ENCODE data around the gene TRAM2.

The TRAM2 gene

DNA sequence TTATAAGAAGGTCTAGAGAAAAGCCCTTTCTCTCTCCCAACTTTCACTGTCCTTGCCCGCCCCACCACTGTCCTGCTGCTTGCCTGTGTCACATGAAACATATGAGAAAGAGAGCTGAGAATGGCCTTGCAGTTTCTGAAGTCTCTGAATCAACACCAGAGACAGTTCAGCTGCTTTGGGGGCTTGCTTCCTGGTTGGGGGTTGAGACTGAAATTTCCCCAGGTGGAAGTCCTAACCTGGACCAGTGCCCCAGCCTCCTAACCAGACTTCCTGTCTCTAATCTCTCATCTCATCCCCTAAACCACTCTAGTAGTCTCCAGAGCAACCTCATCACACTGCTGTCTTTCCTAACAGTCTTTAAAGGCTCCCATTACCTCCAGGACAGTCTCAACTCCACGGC lies 10.7 kb downstream of the TRAM2 start:
- no peak for DNase-seq

DNA sequence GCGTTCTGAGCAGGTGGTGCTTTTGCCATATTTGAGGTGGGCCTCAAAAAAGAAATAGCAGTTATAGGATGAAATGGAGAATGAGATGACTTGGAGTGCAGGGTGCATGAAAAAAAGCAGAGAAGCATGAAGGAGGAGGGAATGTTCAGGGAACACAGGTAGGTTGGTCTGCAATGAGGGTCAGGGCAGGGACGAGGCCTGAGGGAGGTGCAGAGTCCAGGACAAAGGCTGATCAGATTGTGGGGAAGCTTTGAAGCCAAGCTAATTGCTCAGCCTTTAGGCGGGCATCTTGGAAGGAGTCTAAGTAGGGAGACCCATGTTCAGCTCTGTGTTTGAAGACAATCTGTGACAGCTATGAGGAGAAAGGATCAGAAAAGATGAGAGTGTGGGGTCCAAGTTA lies 12.0 kb downstream of the TRAM2 start:
- DNase-seq = no peak

DNA sequence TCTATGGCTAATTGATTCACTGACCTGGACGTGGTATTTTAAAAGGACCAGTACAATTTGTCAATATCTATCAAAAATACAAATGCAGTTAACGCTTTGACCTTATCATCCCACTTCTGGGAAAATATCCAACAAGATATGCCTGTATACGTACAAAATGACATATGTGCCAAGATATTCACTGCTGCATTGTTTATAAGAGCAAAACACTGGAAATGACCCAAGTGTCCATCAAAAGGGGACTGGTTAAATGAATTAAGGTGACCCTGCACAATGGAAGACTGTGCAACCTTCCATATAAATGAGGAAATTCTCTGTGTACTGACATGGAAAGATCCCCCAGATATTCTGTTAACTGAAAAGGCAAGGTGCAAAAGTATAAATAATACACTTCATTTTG lies 13.9 kb downstream of the TRAM2 start:
- no peak for DNase-seq

DNA sequence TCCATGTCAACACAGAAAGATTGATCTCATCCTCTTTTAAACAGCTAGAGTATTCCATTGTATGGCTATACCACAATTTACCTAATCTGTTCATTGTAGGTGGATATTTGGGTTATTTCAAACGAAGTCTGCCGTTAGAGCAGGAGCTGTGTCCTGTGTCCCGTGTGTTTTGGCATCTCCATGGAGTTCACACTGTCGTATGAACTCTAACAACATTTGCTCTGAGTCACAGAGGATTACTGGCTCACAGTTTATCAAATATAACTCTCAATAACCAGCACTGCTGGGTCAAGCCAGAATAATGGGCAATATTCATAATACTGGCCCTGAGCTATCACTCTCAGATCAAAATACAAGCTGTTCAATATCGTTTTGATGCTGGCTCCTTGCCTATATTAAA lies 16.4 kb downstream of the TRAM2 start:
- no peak for DNase-seq

DNA sequence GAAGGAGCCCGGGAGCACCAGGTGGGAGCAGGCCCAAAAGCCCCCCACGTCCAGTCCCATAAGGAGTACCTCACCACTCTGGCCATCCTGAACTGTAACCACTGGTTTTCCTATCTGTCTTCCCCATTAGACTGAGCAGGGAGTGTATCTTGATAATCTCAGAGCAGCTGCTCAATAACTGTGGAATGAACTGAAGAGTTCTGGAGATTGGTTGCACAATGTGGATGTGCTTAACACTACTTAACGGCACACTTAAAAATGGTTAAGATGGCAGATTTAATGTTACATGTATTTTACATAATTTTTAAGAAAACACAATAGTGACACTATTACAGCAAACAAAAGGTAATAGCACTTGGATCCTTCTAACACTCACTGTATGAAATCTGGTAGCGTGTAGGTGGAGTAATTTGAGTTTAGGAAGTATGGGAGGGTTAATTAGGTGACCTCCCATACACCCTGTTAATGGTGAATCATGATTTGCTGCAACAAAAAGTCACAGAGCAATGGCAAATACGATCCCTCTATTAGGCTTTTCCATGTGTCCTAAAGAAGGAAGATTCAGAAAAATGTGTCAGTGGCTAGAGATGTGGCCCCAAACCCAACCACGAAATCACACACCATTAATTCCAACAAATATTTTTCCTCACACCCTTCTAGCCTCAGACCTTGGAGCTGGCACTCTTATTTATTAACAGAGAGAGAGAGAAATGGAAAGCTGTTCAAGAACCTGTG lies 18.4 kb downstream of the TRAM2 start:
- DNase-seq = no peak

DNA sequence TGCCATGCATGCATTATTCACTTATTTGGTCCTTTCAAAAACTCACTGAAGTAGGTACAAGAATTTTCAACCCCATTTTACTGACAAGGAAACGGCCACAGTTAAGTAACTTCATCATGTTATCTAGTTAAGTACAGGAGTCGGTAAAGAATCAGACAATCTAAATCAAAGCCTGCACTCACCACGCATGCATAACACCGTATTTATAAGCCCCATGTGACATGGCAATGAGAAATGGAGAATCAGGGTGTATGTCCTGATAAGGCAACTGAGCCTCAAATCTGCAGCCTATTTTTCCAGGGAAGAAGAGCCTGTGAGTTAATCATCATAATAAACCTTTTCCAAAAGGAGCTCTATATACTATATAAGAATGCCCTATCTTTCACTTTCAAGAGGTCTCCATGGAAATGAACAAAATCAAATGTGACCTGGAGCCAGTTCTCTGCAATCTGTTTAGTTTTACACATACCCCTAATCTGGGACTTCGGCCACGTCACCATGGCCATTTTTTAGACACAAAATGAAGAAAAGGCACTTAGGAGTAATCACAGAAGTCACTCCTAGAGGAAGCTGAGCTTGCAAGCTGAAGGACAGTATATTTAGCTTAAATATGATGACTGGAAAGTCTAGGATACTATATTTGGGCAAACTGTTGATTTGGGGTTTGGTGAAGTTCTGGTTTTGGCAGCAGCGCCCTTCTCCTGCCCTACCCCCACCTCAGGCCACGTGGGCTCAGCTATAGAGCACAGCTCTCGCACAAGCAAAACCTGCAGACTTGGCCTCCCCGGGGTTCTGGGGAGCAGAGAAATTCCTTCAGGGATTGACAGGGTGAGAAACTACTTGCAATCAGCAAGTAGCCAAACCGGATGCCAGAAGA lies 19.2 kb downstream of the TRAM2 start:
- no peak for DNase-seq

DNA sequence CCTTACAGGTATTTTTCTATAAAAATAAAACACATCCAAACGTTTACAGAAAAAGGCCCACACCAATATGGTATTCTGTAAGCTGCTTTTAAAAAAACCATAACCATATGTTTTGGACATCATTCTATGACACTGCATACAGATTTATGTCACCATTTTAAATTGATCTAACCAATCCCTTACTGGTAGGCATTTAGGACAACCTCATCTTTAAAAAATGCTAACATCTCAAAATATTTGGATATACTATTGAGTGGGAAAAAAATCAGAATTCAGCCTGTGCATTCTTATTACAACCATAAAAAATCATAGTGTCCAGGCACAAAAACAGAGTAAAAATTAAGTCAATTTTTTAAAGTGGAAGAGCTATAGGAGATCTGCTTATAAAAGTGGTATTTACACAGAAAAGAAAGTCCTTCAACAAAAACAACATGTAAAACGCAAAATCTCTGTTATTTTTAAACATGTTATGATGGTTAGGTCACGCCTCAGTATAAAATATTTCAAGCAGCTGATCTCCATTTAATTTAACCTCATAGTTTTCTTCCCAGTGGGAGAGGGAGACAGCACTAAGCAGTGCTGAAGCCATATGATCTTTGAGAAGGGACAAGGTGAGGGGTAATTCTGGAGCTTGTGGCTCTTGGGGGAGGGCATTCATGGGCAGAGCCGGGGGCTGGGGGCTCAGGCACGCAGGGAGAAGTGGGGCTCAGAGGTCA lies 21.2 kb downstream of the TRAM2 start:
- no peak for DNase-seq

DNA sequence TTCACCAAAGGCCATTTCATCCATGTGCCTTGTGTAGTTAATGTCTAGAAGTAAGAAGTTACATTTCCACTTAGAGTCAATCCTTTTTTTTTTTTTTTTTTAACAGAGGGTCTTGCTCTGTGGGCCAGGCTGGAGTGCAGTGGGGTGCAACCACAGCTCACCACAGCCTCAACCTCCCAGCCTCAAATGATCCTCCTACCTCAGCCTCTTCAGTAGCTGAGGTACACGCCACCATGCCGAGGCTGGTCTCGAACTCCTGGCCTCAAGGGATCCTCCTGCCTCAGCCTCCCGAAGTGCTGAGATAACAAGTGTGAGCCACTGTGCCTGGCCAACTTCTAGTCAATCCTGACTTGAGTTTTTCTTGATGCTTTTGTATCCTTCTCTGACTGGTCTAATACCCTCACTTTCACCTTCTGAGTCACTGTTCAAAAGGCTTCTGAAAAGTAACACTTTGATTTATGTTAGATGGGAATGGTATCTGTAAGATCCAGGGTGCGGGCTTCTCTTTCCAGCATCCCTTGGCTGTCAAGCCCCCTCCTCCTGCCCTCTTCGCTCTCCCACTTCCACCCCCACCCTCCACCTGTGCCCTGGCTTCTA lies 22.1 kb downstream of the TRAM2 start:
- DNase-seq = no peak

DNA sequence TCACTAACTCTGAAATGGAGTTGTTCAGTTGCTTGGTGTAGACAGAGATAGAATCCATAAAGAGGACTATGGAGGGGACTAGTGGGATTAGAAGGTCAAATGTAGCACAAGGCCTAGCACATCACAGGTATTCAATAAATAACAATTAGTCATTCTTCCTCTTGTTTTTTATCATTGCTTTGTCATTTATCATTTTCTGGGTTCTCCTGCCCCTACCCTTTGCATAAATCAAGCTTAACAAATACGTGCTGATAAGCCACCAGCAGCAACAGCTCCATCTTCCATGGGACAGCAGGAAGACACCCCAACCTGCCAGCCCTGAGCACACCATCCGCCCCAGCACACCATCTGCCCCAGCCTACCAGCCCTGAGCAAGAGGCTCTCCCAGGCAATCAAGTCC lies 23.1 kb downstream of the TRAM2 start:
- no peak for DNase-seq

DNA sequence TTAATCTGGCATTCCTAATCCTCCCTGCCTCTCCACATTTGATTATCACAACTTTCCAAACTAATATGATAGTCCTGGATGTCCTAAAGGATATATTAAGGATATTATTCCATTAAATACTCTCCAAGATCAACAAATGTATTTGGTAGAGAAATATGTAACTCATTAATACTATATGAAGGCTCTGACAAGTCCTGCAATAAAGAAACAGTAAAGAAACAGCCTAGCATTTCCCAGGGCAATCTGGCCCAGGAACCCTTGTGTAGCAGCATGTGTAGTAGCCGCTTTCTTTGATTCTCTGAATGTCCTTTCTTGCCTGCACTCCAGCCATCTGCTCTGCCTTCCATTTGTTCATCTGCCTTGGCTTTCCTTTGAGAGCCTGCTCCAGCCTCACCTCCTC lies 23.7 kb downstream of the TRAM2 start:
- DNase-seq = no peak

DNA sequence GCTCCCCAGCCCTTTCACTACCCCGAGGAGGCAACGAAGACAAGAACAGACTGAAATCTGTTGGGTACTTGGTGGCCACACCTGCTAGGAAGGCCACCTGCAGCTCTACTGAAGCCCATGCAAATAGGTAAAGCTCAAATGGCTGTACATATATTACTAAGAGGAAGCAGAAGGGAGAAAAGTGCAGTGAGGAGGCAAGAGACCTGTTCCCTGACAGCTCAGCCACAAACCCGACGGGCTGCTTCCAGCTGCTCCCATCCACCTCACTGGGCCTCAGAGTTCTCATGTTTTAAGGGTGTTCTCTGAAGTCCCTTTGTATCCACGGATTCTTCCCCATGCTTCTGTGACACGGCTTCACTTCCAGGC lies 24.6 kb downstream of the TRAM2 start:
- no peak for DNase-seq

DNA sequence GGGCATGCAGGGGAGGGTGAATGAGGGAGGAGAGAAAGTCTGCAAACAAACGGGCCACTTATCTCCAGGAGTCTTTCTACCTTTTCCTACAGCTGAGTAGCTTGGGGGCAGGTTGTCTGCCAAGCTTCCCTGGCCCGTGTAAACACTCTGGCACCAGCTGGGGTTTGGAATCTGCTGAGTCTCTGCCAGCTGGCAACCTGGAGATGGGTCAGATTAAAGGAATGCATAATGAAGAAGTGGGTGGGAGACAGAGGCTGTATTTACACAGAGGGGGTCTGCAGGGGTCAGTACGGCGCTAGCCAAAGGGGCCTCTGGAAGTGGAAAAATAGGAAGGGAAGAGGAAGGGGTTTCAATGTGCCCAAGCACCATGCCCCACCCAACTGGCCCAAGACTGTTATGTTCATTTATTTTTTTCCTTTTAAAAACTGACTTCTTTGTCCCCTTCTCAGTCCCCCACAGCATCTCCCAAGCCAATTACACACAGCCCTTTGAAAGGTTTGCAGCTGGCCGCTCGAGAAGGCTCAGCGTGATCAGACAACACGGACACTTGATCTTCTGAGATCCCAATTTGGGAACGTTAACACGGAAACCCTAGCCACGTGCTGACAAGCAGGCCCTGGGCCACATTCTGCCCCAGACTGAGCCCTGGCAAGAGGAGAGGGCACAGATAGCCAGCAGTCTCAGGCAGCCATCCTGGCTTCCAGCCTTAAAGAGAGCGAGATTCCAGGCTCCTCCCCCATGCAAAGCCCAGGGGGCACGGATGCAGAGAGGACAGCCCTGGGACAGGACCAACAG lies 25.2 kb downstream of the TRAM2 start:
- no peak for DNase-seq

DNA sequence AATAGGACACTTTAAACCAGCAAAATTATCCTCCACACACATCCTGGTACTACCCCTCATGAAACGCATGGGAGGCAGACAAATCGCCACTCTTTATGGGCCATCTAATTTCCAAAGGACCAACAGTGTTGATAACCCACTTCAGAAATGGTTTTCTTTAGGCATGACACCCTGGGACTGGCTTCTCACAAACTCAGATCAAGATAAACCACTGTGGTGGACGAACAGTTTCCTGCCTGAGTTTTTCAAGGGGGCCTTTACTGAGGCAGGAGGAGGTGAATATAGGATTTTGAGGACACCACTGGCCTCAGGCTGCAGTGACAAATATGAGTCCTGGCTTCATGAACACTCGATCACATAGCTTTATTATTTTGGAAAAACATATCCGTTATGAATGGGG lies 26.0 kb downstream of the TRAM2 start:
- no peak for DNase-seq

DNA sequence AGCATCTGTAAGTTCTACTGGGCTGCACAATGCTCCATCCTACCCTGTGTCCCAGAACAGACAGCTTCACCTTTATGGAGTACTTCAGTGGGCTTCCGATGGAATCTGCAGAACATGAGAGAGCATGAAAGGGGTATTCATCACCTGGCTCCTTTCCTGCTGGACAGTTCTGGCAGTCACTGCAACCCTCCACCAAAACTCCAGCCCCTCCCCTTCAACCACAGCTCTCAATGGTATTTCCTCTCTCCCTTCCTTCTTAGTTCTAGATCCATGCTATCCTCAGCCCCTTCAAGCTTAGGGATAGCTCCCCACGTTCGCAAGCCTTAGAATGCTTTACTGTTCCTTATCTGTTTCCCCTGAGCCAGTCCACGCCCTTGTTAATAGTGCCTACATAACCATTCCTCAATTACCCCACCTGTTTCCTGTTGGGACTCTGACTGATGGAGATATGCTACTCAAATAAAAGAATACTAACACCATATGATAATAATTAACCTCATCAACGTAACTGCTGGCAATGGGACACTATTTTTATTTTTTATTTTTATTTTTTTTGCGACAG lies 26.8 kb downstream of the TRAM2 start:
- no peak for DNase-seq

DNA sequence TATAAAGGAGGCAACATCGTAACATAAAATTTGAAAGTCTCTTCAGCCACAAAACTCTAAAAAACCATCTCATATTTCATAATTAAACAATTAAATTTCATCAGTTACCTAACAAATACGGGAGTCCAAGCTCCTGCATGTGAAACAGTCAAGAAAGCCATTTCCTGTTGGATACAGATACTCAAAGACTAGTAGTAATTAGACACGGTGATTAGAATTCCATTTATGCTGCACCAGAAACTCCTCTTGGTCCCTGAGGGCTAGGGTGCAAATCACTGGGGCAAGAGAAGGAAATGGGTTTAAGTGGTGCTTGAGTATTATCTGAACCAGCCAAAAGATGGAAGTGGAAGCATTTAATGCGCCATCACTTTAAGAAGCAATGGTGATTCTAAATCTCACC lies 27.4 kb downstream of the TRAM2 start:
- no peak for DNase-seq

DNA sequence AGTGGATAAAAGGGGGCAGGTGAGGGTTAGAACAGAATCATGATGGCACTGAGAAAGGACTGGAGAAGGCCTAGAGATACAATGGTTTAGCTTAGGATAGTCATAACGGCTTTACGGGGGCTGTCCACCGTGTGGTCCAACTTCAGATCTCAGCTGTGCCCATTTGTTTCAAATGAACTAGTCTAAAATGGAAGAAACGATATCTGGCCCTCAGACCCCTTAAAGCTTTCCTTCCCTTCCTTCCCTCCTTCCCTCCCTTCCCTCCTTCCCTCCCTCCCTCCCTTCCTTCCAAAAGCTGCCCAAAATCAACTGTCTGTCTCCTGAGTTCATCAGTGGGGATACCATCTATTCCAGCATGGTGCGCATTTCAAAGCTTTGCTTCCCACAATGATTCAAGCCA lies 27.9 kb downstream of the TRAM2 start:
- DNase-seq = no peak

DNA sequence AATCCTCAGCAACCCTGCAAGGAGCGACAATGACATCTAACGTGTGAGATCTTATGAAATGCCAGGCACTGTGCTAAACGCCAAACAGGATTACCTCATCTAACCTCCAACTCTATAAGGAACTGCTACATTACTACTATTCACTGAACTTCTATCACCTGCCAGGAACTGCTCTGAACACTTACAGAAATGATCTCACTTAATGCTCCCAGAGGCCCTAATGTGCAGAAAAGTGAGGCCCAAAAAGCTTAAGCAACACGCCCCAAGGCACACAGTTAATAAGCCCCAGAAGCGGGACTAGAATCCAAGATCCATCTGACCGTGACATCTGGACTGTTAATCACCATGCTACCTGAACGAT lies 28.5 kb downstream of the TRAM2 start:
- DNase-seq = no peak

DNA sequence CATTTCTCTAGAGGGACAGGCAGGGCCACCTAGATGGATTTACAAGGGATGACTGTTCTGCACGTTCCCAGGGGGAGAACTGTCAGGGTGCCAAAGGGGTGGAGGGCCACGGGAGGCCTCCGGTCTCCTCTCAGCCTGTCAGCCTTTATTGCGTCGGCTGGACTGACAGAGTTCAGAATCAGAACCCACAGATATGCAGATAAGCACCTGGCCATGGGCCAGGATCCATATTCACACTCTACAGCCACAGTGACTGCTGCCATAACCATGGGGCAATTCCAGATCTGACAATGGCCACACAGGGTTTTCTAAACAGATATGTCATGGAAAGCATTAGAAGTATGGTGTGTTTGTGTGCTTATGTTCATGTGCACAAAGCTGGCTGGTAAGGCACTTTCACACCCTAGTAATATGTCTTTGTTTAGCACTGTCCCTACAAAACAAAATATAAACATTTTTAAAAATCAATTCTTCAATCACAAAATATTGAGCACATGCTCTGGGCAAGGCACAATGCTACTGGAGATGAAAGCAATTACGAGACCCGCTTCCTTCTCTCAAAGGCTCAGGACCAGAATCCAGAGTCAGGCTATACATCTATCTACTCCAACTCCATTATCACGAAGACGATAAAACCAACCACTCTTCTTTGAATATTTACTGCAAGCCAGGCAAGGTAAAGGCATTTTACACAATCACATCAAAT lies 29.1 kb downstream of the TRAM2 start:
- no peak for DNase-seq

DNA sequence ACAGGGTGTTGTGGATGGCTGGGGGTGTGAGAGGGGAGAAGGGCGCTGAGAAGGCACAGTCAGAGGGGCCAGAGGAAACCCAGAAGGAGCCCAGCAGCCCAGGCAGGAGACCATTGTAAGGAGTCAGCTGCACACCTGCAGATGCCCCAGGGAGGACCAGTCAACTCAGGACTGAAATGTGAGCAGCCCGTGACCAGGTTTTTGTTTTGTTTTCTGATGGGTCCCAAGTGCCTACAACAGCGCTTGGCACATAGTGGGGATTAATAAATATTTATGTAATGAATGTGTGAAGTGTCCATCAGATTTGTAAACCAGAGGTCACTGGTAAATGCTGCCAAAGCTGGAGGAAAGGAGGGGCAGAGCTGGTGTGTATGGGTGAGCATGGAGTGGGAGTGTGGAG lies 30.2 kb downstream of the TRAM2 start:
- no peak for DNase-seq

DNA sequence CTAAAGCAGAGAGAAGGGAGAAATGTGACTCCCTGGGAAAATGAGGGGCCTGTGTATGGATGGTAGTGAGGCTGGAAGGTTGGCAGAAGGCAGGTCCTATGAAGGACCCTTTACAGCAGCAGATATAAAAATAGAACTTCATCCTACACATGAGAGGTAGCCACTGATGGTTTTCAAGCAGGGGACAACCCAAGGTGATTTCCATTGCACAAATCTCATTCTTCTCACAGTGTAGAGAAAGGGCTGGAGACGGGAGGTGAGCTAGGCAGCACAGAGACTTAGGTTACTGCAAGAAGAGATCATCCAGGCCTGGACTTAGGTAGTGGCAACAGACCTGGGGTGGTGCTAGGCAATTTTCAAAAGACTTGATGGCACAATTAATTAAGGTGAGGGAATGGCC lies 30.7 kb downstream of the TRAM2 start:
- no peak for DNase-seq

DNA sequence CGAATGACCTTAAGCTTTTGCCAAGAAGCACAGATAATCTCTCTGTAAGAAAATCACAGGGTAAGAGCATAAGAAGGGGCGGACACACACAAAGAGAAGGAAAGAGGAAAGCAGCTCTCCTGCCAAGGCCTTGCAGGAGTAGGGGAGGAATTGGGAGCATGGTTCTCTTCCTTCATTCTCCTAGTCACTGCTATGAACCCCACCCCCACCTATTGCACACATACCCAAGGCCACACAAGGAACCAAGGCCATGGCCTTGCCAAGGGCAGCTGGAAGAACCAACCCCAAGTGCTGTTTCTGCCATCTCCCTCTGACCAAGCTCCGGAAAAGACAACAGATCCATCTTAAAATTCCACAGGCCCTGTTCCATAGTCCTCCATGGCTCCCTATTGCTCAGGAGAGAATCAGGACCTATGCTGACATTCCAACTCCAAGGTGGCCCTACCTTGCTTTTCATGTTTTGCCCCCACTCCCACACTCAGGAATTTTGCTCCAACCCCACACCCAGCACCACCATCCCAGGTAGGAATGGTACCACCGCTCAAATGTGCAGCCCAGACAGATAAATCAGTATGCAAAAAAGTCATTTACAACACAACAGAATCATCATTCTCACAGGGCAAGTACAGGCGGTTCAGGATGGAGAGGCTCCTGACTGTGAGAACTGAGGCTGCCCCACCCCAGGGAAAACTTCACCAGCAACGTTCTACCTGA lies 31.3 kb downstream of the TRAM2 start:
- no peak for DNase-seq
